OCI-LY7 (cell line): ENCODE data around the gene NPDC1.

Experiments used
- EZH2phosphoT487 ChIP-seq: fragments of 200-600 bp; sonication (generic); IDR thresholded peaks from 2 replicates; pipeline ENCODE4 v1.6.1; 2018; ENCODE audit warnings: low read depth, borderline replicate concordance, mild to moderate bottlenecking, mixed run types, antibody characterized with exemption, low read length, moderate library complexity, mixed read lengths
- TF ChIP-seq, protein P1 (sequence below): fragments of 200-600 bp; sonication (generic); conservative IDR thresholded peaks from 2 replicates; pipeline ENCODE4 v1.5.1; 2014; ENCODE audit warnings: mild to moderate bottlenecking, antibody characterized with exemption, low read length, moderate library complexity, mixed read lengths

- TF ChIP-seq, protein P1, sequence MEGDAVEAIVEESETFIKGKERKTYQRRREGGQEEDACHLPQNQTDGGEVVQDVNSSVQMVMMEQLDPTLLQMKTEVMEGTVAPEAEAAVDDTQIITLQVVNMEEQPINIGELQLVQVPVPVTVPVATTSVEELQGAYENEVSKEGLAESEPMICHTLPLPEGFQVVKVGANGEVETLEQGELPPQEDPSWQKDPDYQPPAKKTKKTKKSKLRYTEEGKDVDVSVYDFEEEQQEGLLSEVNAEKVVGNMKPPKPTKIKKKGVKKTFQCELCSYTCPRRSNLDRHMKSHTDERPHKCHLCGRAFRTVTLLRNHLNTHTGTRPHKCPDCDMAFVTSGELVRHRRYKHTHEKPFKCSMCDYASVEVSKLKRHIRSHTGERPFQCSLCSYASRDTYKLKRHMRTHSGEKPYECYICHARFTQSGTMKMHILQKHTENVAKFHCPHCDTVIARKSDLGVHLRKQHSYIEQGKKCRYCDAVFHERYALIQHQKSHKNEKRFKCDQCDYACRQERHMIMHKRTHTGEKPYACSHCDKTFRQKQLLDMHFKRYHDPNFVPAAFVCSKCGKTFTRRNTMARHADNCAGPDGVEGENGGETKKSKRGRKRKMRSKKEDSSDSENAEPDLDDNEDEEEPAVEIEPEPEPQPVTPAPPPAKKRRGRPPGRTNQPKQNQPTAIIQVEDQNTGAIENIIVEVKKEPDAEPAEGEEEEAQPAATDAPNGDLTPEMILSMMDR: no peak
- TF ChIP-seq EZH2phosphoT487: no peak
Measured at GRCh38 chr9:137041124-137041523, 4.9 kb downstream of the NPDC1 start.
